KOPT-K1 (cell line): ENCODE data around the gene ECE1.

ENCODE experiments used
- H3K27ac ChIP-seq: fragments of 200-600 bp; sonication (generic); 2 replicates; pipeline ENCODE4 v1.5.1; 2016; ENCODE audit warnings: antibody characterized with exemption, mild to moderate bottlenecking, low read depth, low read length; ENCODE audit not compliant: poor library complexity, severe bottlenecking
- H3K36me3 ChIP-seq: fragments of 200-600 bp; sonication (generic); 2 replicates; pipeline ENCODE4 v1.5.1; 2017; ENCODE audit warnings: antibody characterized with exemption, mild to moderate bottlenecking, low read length, moderate library complexity; ENCODE audit not compliant: insufficient read depth
- H3K9me3 ChIP-seq: fragments of 200-600 bp; sonication (generic); 2 replicates; pipeline ENCODE4 v1.5.1; 2017; ENCODE audit warnings: antibody characterized with exemption, low read length, mild to moderate bottlenecking; ENCODE audit not compliant: insufficient read depth, poor library complexity, severe bottlenecking

The ECE1 gene

GRCh38 chr1:21330544-21330943, 40.3 kb upstream of the ECE1 start:
- H3K9me3 ChIP-seq = no peaks in the 10 kb centered on the region
- H3K27ac ChIP-seq = no peak overlapping the region
- H3K36me3 ChIP-seq = no peaks in the 10 kb centered on the region; the same call in 1 of the 2 replicates

DNA sequence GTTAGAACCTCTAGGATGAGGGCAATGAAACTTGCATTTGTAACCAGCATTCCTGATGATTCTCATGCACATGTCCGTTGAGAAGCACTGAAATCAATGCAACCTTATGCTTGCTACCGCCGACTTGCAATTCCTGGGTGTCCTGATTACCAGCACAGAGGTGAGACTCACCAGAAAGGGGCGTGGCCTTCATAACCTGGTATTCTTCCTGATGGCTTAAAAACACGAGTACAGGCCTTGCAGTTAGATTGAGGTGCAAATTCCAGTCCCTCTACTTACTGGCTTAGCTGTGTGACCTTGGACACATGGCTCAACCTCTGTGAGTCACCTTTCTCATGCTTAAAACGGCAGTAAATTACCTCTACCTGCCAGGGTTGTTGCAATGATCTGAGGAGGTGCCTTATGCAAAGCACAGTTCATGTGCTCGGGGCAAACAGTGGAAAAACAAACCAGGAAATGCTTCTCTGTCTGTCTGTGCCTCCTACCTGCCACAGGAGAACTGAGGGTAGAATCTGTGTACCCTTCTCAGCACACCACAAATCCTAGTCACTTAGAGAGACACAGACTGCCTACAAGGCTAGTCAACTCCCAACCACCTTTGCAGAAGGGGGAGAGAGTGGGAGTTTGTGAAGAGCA, 39.1 kb upstream of the ECE1 start:
- H3K27ac ChIP-seq = no peak overlapping the region
- H3K9me3 ChIP-seq = no peaks in the 10 kb centered on the region
- H3K36me3 ChIP-seq = no peaks in the 10 kb centered on the region; the same call in 1 of the 2 replicates

DNA sequence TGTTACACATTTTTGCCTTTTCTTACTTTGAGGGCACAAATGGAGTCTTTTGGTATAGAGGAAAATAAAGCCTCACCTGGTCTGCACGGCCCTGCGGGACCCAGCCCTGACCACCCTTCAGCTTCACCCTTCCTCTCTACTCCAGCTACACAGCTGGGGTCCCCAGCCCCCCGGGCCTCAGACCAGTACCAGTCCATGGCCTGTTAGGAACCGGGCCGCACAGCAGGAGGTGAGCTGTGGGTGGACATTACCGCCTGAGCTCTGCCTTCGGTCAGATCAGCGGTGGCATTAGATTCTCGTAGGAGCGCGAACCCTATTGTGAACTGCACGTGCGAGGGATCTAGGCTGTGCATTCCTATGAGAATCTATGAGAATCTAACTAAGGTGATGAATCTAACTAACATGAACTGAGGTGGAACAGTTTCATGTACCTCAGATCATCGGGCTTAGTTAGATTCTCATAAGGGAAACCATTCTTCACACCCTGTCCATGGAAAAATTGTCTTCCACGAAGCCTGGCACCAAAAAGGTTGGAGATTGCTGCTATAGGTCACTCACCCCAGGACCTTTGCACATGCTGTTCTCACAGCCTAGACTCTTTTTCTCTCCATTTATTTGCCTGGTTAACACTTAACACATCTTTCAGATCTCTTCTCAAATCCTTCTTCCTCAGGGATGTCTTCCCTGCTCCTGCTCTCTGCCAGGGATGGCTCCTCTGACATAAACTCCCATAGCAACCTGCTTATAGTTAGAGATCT, 37.5 kb upstream of the ECE1 start:
- Histone ChIP-seq H3K36me3 (no peaks in the 10 kb centered on the region; the same call in 1 of the 2 replicates), H3K9me3 (no peaks in the 10 kb centered on the region), H3K27ac (no peak overlapping the region)

DNA sequence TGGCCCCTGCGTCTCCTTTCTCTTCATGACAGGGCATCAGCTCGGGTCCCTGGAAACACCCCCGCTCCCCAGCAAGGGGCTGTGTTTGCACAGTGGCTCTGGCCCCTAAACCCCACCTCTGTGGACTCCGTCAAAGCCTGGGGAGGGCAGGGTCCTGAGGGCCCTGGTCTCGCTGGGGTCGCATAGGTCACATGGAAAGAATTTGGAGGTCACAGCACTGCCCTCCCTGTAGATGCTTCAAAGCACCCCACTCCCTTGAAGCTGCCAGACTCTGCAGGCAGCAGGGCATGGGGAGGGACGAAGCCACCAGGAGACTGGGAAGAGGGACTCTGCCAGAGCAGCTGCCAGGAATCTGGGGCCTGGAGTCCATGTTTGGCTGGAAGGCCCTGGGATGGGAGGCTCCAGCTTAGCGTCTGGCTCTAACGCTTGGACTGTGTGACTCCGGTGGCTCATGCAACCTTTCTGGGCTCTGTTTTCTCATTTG, 36.6 kb upstream of the ECE1 start:
- Histone ChIP-seq H3K9me3 (no peaks in the 10 kb centered on the region), H3K27ac (no peak overlapping the region)

DNA sequence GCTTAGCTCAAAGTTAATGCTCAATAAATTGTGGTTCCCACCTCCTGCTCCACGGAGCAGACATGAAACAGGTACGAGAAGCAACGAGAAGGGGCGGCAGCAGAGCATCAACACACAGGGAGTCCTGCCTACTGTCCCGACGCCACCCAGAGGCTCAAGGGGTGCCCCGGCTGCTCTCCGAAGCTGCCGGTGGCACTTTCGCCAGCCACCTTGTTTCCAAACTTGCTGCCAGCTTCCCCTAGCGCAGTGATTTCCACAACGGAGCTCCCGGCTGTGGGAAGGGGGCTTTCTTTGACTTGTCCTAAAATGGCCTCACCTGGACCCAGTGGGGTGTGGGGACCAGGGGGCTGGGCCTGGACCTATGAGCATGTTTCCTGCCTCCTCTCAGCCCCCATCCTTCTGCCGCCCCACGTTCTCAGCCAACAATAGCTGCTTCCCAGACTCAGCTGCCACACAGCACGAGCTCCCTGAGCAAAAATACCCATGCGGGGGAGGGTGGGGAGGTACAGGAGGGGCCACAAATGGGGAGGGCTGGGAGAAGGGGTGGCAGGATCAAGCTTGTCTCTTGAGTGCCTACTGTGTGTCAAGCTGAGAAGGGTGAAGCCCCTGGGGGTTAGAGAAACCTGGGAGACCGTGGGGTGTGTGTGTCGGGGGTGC, 35.6 kb upstream of the ECE1 start:
- peak overlapping the region; percentile 80 for H3K27ac ChIP-seq
- H3K9me3 ChIP-seq = no peaks in the 10 kb centered on the region
- no peaks in the 10 kb centered on the region; the same call in 1 of the 2 replicates for H3K36me3 ChIP-seq

More for the DNA sequence above, 36.6 kb upstream of the ECE1 start:
- H3K36me3 ChIP-seq = no peaks in the 10 kb centered on the region; the same call in 1 of the 2 replicates

GRCh38 chr1:21325231-21325718, 35.0 kb upstream of the ECE1 start:
- no peaks in the 10 kb centered on the region for H3K9me3 ChIP-seq
- no peaks in the 10 kb centered on the region for H3K36me3 ChIP-seq
- peak overlapping the region; percentile 80 for H3K27ac ChIP-seq

- no peaks in the 10 kb centered on the region for H3K36me3 ChIP-seq
- no peaks in the 10 kb centered on the region for H3K9me3 ChIP-seq
- H3K27ac ChIP-seq = peak overlapping the region; percentile 80
Measured at GRCh38 chr1:21324368-21325141, 34.3 kb upstream of the ECE1 start.

- no peak overlapping the region for H3K27ac ChIP-seq
- H3K36me3 ChIP-seq = no peaks in the 10 kb centered on the region
- H3K9me3 ChIP-seq = no peaks in the 10 kb centered on the region
Measured at GRCh38 chr1:21323091-21323490, 32.8 kb upstream of the ECE1 start.

DNA sequence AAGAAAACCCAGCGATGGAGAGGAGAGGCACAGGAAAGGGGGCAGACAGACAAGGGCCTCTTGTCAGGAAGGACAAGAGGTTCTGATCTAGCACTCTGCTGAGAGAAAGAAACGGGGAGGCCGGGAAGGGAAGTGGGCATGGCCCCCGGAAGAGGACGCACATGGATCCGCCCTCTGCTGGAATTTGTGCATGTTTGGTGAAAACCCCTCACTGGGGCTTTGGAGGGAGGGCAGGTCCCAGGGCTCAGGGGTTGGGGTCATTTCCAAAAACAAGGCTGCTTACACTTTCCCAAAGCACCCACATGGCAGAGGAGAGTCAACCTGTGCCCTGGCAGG, 32.4 kb upstream of the ECE1 start:
- Histone ChIP-seq H3K27ac (no peak overlapping the region), H3K36me3 (no peaks in the 10 kb centered on the region), H3K9me3 (no peaks in the 10 kb centered on the region)

DNA sequence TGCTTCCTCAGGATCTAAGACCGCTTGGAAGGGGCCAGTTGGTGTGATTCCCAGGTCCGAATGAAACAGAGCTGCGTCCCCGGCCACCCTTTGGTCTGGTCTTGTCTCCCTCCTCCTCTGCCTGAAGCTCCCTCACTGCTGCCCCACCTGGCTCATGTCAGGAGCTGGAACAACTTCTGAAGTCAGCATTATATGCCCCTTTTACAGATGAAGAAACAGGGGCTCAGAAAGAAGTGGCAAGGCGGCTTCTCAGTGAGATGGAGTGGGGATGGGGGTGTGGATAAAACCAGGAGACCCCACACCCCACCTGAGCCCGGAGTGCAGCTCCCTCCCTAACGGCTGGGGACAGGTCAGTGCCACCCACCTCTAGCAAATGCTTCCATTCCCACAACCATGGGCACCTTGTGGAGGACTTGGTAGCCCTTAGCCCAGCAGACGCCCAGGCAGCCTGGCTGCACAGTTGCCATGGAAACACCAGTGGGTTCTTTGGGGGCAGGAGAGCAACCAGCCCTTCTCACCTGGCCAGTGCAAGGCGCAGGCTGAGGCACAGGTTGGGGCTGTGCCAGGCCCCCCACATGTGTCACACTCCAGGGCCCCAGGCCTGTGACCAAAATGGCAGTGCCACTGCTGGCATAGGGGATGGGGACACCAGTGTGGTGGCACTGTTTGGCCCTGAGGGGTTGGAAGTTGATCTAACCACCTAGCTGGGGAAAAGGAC, 31.9 kb upstream of the ECE1 start:
- Histone ChIP-seq H3K36me3 (no peaks in the 10 kb centered on the region), H3K9me3 (no peaks in the 10 kb centered on the region), H3K27ac (no peak overlapping the region)

- no peak overlapping the region for H3K27ac ChIP-seq
Measured at GRCh38 chr1:21320410-21321108, 30.3 kb upstream of the ECE1 start.

DNA sequence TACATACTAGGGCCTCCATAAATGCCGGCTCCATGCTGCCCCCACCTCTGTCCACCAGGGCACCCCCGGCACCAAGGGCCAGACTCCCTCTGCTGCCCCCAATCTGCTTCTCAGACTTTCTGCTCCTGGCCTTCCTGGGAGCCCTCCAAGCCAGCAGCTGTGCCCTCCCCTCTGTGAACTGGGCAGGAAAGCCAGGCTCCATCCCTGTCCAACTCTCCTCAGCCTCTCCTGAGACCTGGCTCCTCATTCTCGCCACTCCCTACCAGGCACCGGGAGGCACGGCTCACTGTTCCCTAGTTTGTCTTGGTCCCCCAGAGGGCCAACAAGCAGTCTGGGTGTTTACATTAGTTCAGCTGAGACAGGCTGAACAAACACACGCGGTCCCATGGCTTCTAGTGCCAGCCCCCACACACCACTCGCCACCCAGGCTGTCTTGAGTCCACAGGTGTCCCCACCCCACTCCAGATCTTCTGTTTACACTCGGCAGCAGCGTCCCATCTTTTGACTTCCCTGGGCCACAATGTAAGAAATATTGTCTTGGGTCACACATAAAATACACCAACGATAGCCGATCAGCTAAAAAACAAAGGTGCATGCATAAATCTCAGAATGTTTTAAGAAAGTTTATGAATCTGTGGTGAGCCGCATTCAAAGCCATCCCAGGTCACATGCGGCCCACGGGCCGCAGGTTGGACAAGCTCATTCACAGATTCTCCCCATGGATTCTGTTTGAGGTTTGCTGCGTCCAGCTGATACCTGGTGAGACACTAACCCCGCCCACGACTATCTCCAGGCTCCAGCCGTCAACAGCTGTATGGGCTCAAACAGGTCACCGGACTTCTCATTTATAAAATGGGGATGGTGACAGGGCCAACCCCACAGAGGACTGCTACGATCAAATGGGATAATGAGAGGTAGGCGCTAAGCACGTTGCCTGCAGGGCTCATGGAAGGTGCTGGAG, 29.5 kb upstream of the ECE1 start:
- Histone ChIP-seq H3K27ac (no peak overlapping the region), H3K36me3 (no peaks in the 10 kb centered on the region), H3K9me3 (no peaks in the 10 kb centered on the region)

More at GRCh38 chr1:21320410-21321108, 30.3 kb upstream of the ECE1 start:
- no peaks in the 10 kb centered on the region for H3K9me3 ChIP-seq
- no peaks in the 10 kb centered on the region for H3K36me3 ChIP-seq

GRCh38 chr1:21318714-21319159, 28.5 kb upstream of the ECE1 start:
- Histone ChIP-seq H3K36me3 (no peaks in the 10 kb centered on the region), H3K27ac (no peak overlapping the region), H3K9me3 (no peaks in the 10 kb centered on the region)
